Osteoblast (primary cell): ENCODE results near the gene DAPK3. TPM values are rescaled to one million over a fixed set of nuclear protein-coding genes. Genes with fewer than 3 reads are reported as not detected.

ENCODE experiments used
- DNase-seq: peaks from one replicate; pipeline ENCODE4 v3.0.0; 2011; ENCODE audit warnings: low spot score, mixed read lengths; ENCODE audit not compliant: insufficient read length; ENCODE audit errors: missing footprints
- H2AFZ ChIP-seq: 2 replicates; pipeline ENCODE4 v1.6.0; 2011; ENCODE audit warnings: mild to moderate bottlenecking, low read length
- H3K27ac ChIP-seq: 2 replicates; pipeline ENCODE4 v1.5.1; 2011; ENCODE audit warnings: mild to moderate bottlenecking, low read depth, low read length, moderate library complexity
- H3K27me3 ChIP-seq: 2 replicates; pipeline ENCODE4 v1.6.0; 2012; ENCODE audit warnings: mild to moderate bottlenecking, control low read depth, inconsistent platforms, low read length, moderate library complexity; ENCODE audit not compliant: insufficient read depth
- H3K36me3 ChIP-seq: 2 replicates; pipeline ENCODE4 v1.5.1; 2011; ENCODE audit warnings: mild to moderate bottlenecking, low read length, control low read depth, moderate library complexity; ENCODE audit not compliant: insufficient read depth
- H3K4me1 ChIP-seq: 2 replicates; pipeline ENCODE4 v1.5.1; 2011; ENCODE audit warnings: mild to moderate bottlenecking, low read length, control low read depth, moderate library complexity; ENCODE audit not compliant: insufficient read depth
- H3K4me2 ChIP-seq: 2 replicates; pipeline ENCODE4 v1.6.0; 2011; ENCODE audit warnings: mild to moderate bottlenecking, low read length; ENCODE audit not compliant: insufficient read depth
- H3K4me3 ChIP-seq: fragments of 200-600 bp; sonication (generic); 3 replicates; pipeline ENCODE4 v1.5.1; 2012; ENCODE audit warnings: mild to moderate bottlenecking, low read length, inconsistent platforms; ENCODE audit not compliant: insufficient read depth
- H3K79me2 ChIP-seq: 2 replicates; pipeline ENCODE4 v1.6.0; 2012; ENCODE audit warnings: mild to moderate bottlenecking, low read length, control low read depth, inconsistent platforms; ENCODE audit not compliant: insufficient read depth
- H3K9me3 ChIP-seq: 2 replicates; pipeline ENCODE4 v1.5.1; 2011; ENCODE audit warnings: low read depth, low read length, control low read depth
- H4K20me1 ChIP-seq: 2 replicates; pipeline ENCODE4 v1.6.0; 2012; ENCODE audit warnings: mild to moderate bottlenecking, low read length, control low read depth; ENCODE audit not compliant: insufficient read depth
- CTCF ChIP-seq: IDR thresholded peaks from 2 replicates; pipeline ENCODE4 v1.5.1; 2011; ENCODE audit warnings: mild to moderate bottlenecking, low read depth, low read length, moderate library complexity; ENCODE audit errors: extremely low read depth
- total RNA-seq: library from RNA; depleted of rRNA; stranded (reverse); fragments of >200 nt; gene quantifications from 2 replicates; pipeline ENCODE4 v1.2.3, GENCODE V29; 2012

The DAPK3 gene
- total RNA-seq, 1 donor = 131 TPM

GRCh38 chr19:3936506-3937442, 34.1 kb downstream of the DAPK3 start:
- no peak for TF ChIP-seq CTCF

GRCh38 chr19:3932931-3933810, 37.7 kb downstream of the DAPK3 start, which contains the start of gene NMRK2:
Gene NMRK2 (plus strand): TSS chr19:3933069. CDS start chr19:3933672, 603 bp downstream.
- no peaks in the 10 kb centered on the region for H3K36me3 ChIP-seq
- no peaks in the 10 kb centered on the region for H3K79me2 ChIP-seq
- H3K9me3 ChIP-seq = no peaks in the 10 kb centered on the region
- H4K20me1 ChIP-seq = no peaks in the 10 kb centered on the region
- H2AFZ ChIP-seq = no peak within 1 kb of the TSS
- H3K27me3 ChIP-seq = peaks cover 26% of the 10 kb centered on the region
- no peak within 1 kb of the TSS for H3K4me3 ChIP-seq
- DNase-seq = peak; percentile 77
- no peaks in the 10 kb centered on the region for H3K4me1 ChIP-seq
- H3K4me2 ChIP-seq = no peak within 1 kb of the TSS
- H3K27ac ChIP-seq = no peak within 1 kb of the TSS
- TF ChIP-seq CTCF = no peak

More at GRCh38 chr19:3936506-3937442, 34.1 kb downstream of the DAPK3 start:
- Histone ChIP-seq H4K20me1 (no peaks in the 10 kb centered on the region), H3K27me3 (peaks cover 20% of the 10 kb centered on the region), H3K4me2 (no peak overlapping the region), H2AFZ (no peak overlapping the region), H3K36me3 (no peaks in the 10 kb centered on the region), H3K79me2 (no peaks in the 10 kb centered on the region), H3K4me1 (no peaks in the 10 kb centered on the region), H3K27ac (no peak overlapping the region), H3K4me3 (no peak overlapping the region), H3K9me3 (no peaks in the 10 kb centered on the region)
- no peak for DNase-seq

GRCh38 chr19:3931041-3931440, 39.9 kb downstream of the DAPK3 start:
- Histone ChIP-seq H3K4me3 (no peak overlapping the region), H3K4me2 (no peak overlapping the region), H3K27ac (no peak overlapping the region), H3K9me3 (no peaks in the 10 kb centered on the region), H4K20me1 (no peaks in the 10 kb centered on the region), H3K36me3 (no peaks in the 10 kb centered on the region), H3K79me2 (no peaks in the 10 kb centered on the region), H3K4me1 (no peaks in the 10 kb centered on the region), H3K27me3 (peaks cover 26% of the 10 kb centered on the region), H2AFZ (no peak overlapping the region)
- no peak for TF ChIP-seq CTCF
- peak; percentile 55 for DNase-seq
